GM10248 (cell line): ENCODE results near the gene FAM222A.

Experiments
- CTCF ChIA-PET: fragments of 300-600 bp; sonication (Branson Sonifier 250); formaldehyde crosslinking; extraction: SDS; loops from one replicate; lab custom pipeline; 2021; ENCODE audit warnings: antibody characterized with exemption; lab: Yijun Ruan, JAX
- POLR2A ChIA-PET: fragments of 350-650 bp; sonication (Branson Sonifier 250); formaldehyde crosslinking; extraction: SDS; loops from one replicate; lab custom pipeline; 2020; ENCODE audit warnings: antibody characterized with exemption; lab: Yijun Ruan, JAX
- DNase-seq: peaks from one replicate; pipeline ENCODE4 v3.0.0; 2012; ENCODE audit errors: extremely low spot score
- CTCF ChIP-seq: IDR thresholded peaks from 2 replicates; pipeline ENCODE4 v1.5.1; 2012; ENCODE audit warnings: mild to moderate bottlenecking, low read depth; ENCODE audit errors: extremely low read depth, missing control alignments, control extremely low read depth

The FAM222A gene

GRCh38 chr12:109800536-109800935 is 86.9 kb downstream of the FAM222A start:
- POLR2A ChIA-PET = no interaction called here
- DNase-seq = no peak
- CTCF ChIA-PET = no interaction called here
- TF ChIP-seq CTCF = no peak

GRCh38 chr12:109802828-109803227 is 89.2 kb downstream of the FAM222A start:
- ChIA-PET POLR2A (no interaction called here), CTCF (interaction anchor here (2.1 kb wide), 1 partner anchor 40 kb away, joined by 6 read pairs; no protein-coding TSS in a partner anchor)
- no peak for DNase-seq
- no peak for TF ChIP-seq CTCF

GRCh38 chr12:109803678-109804077 is 90.1 kb downstream of the FAM222A start:
- ChIA-PET POLR2A (no interaction called here), CTCF (interaction anchor here (1.0 to 3.4 kb wide), 9 partner anchors 8 to 207 kb away, joined by 3 to 44 read pairs (median 6); no protein-coding TSS in a partner anchor)
- no peak for TF ChIP-seq CTCF
- DNase-seq = no peak

GRCh38 chr12:109804820-109805761 is 91.5 kb downstream of the FAM222A start:
- ChIA-PET CTCF (interaction anchor here (0.9 to 3.4 kb wide), 28 partner anchors 9 to 208 kb away, joined by 3 to 44 read pairs (median 4); partner anchors contain the start of gene GLTP), POLR2A (no interaction called here)
- peak; percentile 87 for DNase-seq
- peak; percentile 92 for TF ChIP-seq CTCF

- TF ChIP-seq CTCF = no peak
- DNase-seq = no peak
- ChIA-PET POLR2A (no interaction called here), CTCF (interaction anchor here (1.2 to 1.8 kb wide), 3 partner anchors 20 to 54 kb away, joined by 3 to 7 read pairs (median 4); no protein-coding TSS in a partner anchor)
Measured at GRCh38 chr12:109807954-109808643, 94.5 kb downstream of the FAM222A start.
